K562 (cell line): ENCODE results near the gene PDGFA. TPM values are rescaled to one million over a fixed set of nuclear protein-coding genes. Genes with fewer than 3 reads are reported as not detected.

Experiments
- ATAC-seq: fragments of 200-7000 bp; cut with Tn5 transposase; 3 replicates; pipeline ENCODE4 v1.9.1; 2020; ENCODE audit warnings: moderate library complexity
- BruUV-seq: library from RNA; stranded (reverse); fragments of 400-500 nt; replicated peaks from 2 replicates; lab custom pipeline; 2021; lab: Mats Ljungman, UMichigan
- CTCF ChIA-PET: fragments of 300-600 bp; formaldehyde crosslinking; extraction: SDS; loops from one replicate; lab custom pipeline; 2021; ENCODE audit warnings: low intra/inter-chr PET ratio; lab: Yijun Ruan, JAX
- POLR2A ChIA-PET: fragments of 300-600, 350-650 bp; sonication (Branson Sonifier 250); formaldehyde crosslinking; extraction: SDS; loops from one replicate; lab custom pipeline; 2021; ENCODE audit warnings: antibody characterized with exemption, inconsistent platforms; lab: Yijun Ruan, JAX
- DNase-seq, 4 experiments: peaks; one replicate each; pipeline versions ENCODE4 v3.0.0 to v3.0.0-alpha.2; 2011 to 2018; ENCODE audit warnings: low spot score in 3 of 4, mixed read lengths in 3 of 4; ENCODE audit errors: extremely low read depth in 1 of 4
- FAIRE-seq: peaks from 2 replicates; lab custom pipeline; 2011; peaks lifted over from hg19 to GRCh38; lab: Jason Lieb, UNC
- H2AFZ ChIP-seq: 2 replicates; pipeline ENCODE4 v1.6.0; 2011; ENCODE audit warnings: low read depth, low read length, control low read depth, inconsistent platforms
- H3K27ac ChIP-seq: fragments of 200-600 bp; 3 replicates; pipeline ENCODE4 v1.8.0; 2011; ENCODE audit warnings: low read depth, mild to moderate bottlenecking, control low read depth, inconsistent platforms, low read length, moderate library complexity, mixed read lengths; ENCODE audit errors: extremely low read depth
- H3K27me3 ChIP-seq, 2 experiments: fragments of 300-600 bp in 1 of 2; 2 replicates in 1 of 2; 3 replicates in 1 of 2; pipeline versions ENCODE4 v1.6.0 to v1.8.0; 2011; ENCODE audit warnings: inconsistent platforms in 2 of 2, low read length in 2 of 2, mild to moderate bottlenecking in 1 of 2, mixed read lengths in 1 of 2, moderate library complexity in 1 of 2; ENCODE audit not compliant: control insufficient read depth in 2 of 2, insufficient read depth in 2 of 2
- H3K36me3 ChIP-seq: fragments of 300-600 bp; 3 replicates; pipeline ENCODE4 v1.8.0; 2011; ENCODE audit warnings: mild to moderate bottlenecking, low read length, inconsistent platforms; ENCODE audit not compliant: control insufficient read depth, insufficient read depth
- H3K4me1 ChIP-seq, 2 experiments: fragments of 200-600 bp in 1 of 2; replicated peaks in 1 of 2; 2 replicates in 1 of 2; 3 replicates in 1 of 2; pipeline versions ENCODE4 v1.5.1 to v1.8.0; 2011; ENCODE audit warnings: inconsistent platforms in 2 of 2, low read length in 2 of 2, mild to moderate bottlenecking in 1 of 2, mixed read lengths in 1 of 2, moderate library complexity in 1 of 2; ENCODE audit not compliant: control insufficient read depth in 2 of 2, insufficient read depth in 2 of 2
- H3K4me2 ChIP-seq: 2 replicates; pipeline ENCODE4 v1.6.1; 2011; ENCODE audit warnings: low read length, control low read depth, inconsistent platforms, mixed read lengths; ENCODE audit not compliant: insufficient read depth
- H3K4me3 ChIP-seq: fragments of 200-600 bp; sonication (generic), shearing (Covaris generic); 2 replicates; pipeline ENCODE4 v1.5.1; 2016; ENCODE audit warnings: control low read depth, inconsistent platforms
- H3K79me2 ChIP-seq: fragments of 200-600 bp; 3 replicates; pipeline ENCODE4 v1.8.0; 2011; ENCODE audit warnings: low read length, inconsistent platforms; ENCODE audit not compliant: control insufficient read depth, insufficient read depth
- H3K9ac ChIP-seq, 2 experiments: 2 replicates each; pipeline versions ENCODE4 v1.6.0 to v1.6.1; 2011; ENCODE audit warnings: low read depth in 2 of 2, low read length in 2 of 2, control low read depth in 1 of 2, inconsistent platforms in 1 of 2, mild to moderate bottlenecking in 1 of 2, mixed read lengths in 1 of 2; ENCODE audit not compliant: insufficient read depth in 1 of 2
- H3K9me1 ChIP-seq: one replicate; pipeline ENCODE4 v1.6.0; 2011; ENCODE audit warnings: inconsistent platforms, mild to moderate bottlenecking, low read length, moderate library complexity; ENCODE audit not compliant: control insufficient read depth, insufficient read depth
- H3K9me3 ChIP-seq: replicated peaks from 2 replicates; pipeline ENCODE4 v1.5.1; 2011; ENCODE audit warnings: low read depth, low read length, inconsistent platforms; ENCODE audit not compliant: control insufficient read depth, insufficient read depth
- H4K20me1 ChIP-seq: replicated peaks from 2 replicates; pipeline ENCODE4 v1.6.1; 2011; ENCODE audit warnings: low read length, inconsistent platforms, mixed read lengths; ENCODE audit not compliant: control insufficient read depth, insufficient read depth
- ADNP ChIP-seq: fragments of 200-800 bp; sonication (Bioruptor generic); IDR thresholded peaks from 2 replicates; pipeline ENCODE4 v1.6.1; 2016; ENCODE audit warnings: missing genetic modification characterization, missing compliant biosample characterization
- ATF1 ChIP-seq, 2 experiments: fragments of 450-650 bp in 1 of 2; IDR thresholded peaks; 2 replicates each; pipeline ENCODE4 v1.6.1; 2016; ENCODE audit warnings: missing compliant biosample characterization in 1 of 2, missing genetic modification characterization in 1 of 2
- BCOR ChIP-seq: fragments of 450-650 bp; IDR thresholded peaks from 2 replicates; pipeline ENCODE4 v1.6.1; 2016
- HLTF ChIP-seq: fragments of 450-650 bp; IDR thresholded peaks from 2 replicates; pipeline ENCODE4 v1.6.1; 2016
- KDM1A ChIP-seq, 2 experiments: fragments of 450-650 bp; IDR thresholded peaks; 2 replicates each; pipeline ENCODE4 v1.6.1; 2016; ENCODE audit warnings: mild to moderate bottlenecking in 2 of 2
- NCOA4 ChIP-seq: fragments of 450-650 bp; IDR thresholded peaks from 2 replicates; pipeline ENCODE4 v1.6.1; 2018; ENCODE audit warnings: mild to moderate bottlenecking; ENCODE audit not compliant: partially characterized antibody
- PTBP1 ChIP-seq: fragments of 200-400 bp; formaldehyde crosslinking; IDR thresholded peaks from 2 replicates; pipeline ENCODE4 v1.6.1; 2017; ENCODE audit warnings: low read depth, low read length
- RBM25 ChIP-seq: fragments of 200-400 bp; formaldehyde crosslinking; IDR thresholded peaks from 2 replicates; pipeline ENCODE4 v1.6.1; 2018; ENCODE audit warnings: low read length, low read depth, moderate library complexity; ENCODE audit not compliant: severe bottlenecking
- RCOR1 ChIP-seq, 2 experiments: IDR thresholded peaks; 2 replicates each; pipeline ENCODE4 v1.6.1; 2012; ENCODE audit warnings: low read depth in 2 of 2, low read length in 2 of 2, borderline replicate concordance in 1 of 2, improper control_type of control experiment in 1 of 2
- TFAM ChIP-seq: fragments of 250-450 bp; sonication (Bioruptor Pico); conservative IDR thresholded peaks from 2 replicates; pipeline ENCODE4 v1.5.0; 2021; ENCODE audit warnings: mild to moderate bottlenecking, moderate library complexity
- ZKSCAN1 ChIP-seq: fragments of 150-350 bp; IDR thresholded peaks from 2 replicates; pipeline ENCODE4 v1.6.1; 2016; ENCODE audit warnings: low read depth, low read length
- ZNF224 ChIP-seq: sonication (generic); formaldehyde crosslinking; IDR thresholded peaks from 2 replicates; pipeline ENCODE4 v1.8.0; 2022; ENCODE audit warnings: mild to moderate bottlenecking, missing genetic modification reagents
- ZNF561 ChIP-seq: fragments of 450-650 bp; formaldehyde crosslinking; conservative IDR thresholded peaks from 2 replicates; pipeline ENCODE4 v1.4.0; 2020; ENCODE audit warnings: mild to moderate bottlenecking, moderate library complexity
- WGBS: fragments of 100-300 bp; shearing (Covaris generic); methylation state at CpG from one replicate; pipeline ENCODE4 v1.1.6; 2016; ENCODE audit warnings: low coverage, mixed read lengths; ENCODE audit not compliant: insufficient coverage; ENCODE audit errors: missing lambda C conversion rate; 5-methylcytosine and 5-hydroxymethylcytosine counted together
- in situ Hi-C: fragments of 300-500 bp; cut with MboI; formaldehyde crosslinking; loops from 4 replicates; pipeline ENCODE4 v1.15.0; 2018; ENCODE audit warnings: inconsistent platforms, mixed read lengths
- intact Hi-C: fragments of 100-400 bp; cut with micrococcal nuclease; formaldehyde crosslinking; loops from 2 replicates; pipeline ENCODE4 v1.14.2; 2022
- polyA plus RNA-seq, 8 experiments: library from polyadenylated mRNA; depleted of rRNA in 4 of 8; stranded (reverse) in 5 of 8; unstranded in 3 of 8; fragments of >200 nt; fragmentation: Nextera tagmentation in 2 of 8; fragmentation: Illumina TruSeq in 1 of 8; extraction: Ambion mirVana in 2 of 8; extraction: Trizol in 1 of 8; gene quantifications; 2 replicates each; pipeline versions ENCODE4 v1.2.1 to v1.2.3, GENCODE V29; 2011 to 2014; ENCODE audit warnings: inconsistent platforms in 1 of 8, missing spikeins in 1 of 8
- total RNA-seq, 7 experiments: library from RNA; depleted of rRNA in 6 of 7; stranded (reverse); fragments of >200 nt in 6 of 7; fragmentation: Illumina TruSeq in 2 of 7; extraction: Trizol in 2 of 7; gene quantifications; 2 replicates each; pipeline versions ENCODE4 v1.2.1 to v1.2.3, GENCODE V29; 2011 to 2021; ENCODE audit warnings: low replicate concordance in 1 of 7
- TF ChIP-seq, protein P1 (sequence below), 2 experiments: fragments of 150-350 bp in 1 of 2; IDR thresholded peaks; 2 replicates each; pipeline ENCODE4 v1.6.1; 2012 to 2016; ENCODE audit warnings: low read depth in 2 of 2, low read length in 2 of 2, mild to moderate bottlenecking in 1 of 2, moderate library complexity in 1 of 2
- TF ChIP-seq, protein P2 (sequence below): fragments of 250-450 bp; sonication (Bioruptor Pico); IDR thresholded peaks from 2 replicates; pipeline ENCODE4 v1.5.1; 2021; ENCODE audit warnings: mild to moderate bottlenecking

Gene PDGFA
- total and polyA plus RNA-seq, 9 of the 15 experiments (the other 6 are each of a cell fraction or from before 2014, with no cell fraction given): 2.5 to 10.2 (median 4.6) TPM

DNA sequence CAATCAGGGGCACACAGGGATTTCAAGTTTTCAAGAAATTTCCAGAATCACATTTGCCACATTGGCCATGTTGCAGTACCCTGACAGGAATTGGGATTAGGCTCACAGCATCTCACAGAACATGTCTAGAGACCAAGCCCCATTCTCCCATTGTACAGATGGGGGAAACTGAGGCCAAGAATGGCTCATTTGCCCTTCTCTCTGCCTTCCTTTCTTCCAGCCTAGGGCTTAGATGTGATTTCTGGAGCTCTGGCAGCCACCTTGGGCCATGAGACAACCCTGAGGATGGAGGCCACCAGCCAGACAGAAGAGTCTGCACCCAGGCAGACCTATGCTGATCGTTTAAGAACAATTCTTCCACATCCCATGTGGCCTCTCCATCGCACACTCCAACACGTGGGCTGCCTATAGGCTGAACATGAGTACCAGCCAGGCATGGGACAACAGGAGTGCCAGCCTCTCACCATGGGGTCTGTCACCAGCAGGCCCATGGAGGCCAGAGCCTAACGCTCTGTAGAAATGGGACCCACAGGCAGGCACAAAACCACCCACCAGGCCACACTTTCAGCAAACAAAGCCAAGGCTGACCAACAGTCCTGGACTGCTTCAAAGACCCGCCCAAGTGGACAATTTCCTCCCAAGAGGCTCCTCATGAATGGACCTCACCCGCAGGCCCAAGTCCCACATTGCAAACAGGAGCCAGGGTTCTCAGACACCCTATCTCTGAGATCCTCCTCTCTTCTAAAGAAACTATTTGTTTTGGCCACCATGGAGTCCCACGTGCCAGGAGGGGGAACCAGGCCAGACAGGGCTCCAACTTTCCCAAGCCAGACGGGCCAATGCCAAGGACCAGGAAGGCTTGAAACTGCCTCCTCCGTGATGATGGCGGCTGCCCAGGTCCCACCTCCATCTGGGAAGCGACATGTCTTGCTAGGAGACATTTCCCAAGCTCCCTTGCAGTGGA, 20.7 kb downstream of the PDGFA start:
- no peak overlapping the region for H3K4me2 ChIP-seq
- no TSS peak for BruUV-seq
- DNase-seq: no peak
- ATAC-seq: no peak
- peaks cover 6% of the 10 kb centered on the region; the same call in 1 of the 3 replicates for H3K36me3 ChIP-seq
- intact Hi-C loops: no loop called here
- no peaks in the 10 kb centered on the region for H3K27me3 ChIP-seq
- in situ Hi-C loops: no loop called here
- no peaks in the 10 kb centered on the region for H4K20me1 ChIP-seq
- peaks cover 0 to 31% of the 10 kb centered on the region in 2 experiments; a peak in 2 of 5 replicates for H3K4me1 ChIP-seq
- POLR2A ChIA-PET: interaction anchor here (0.6 kb wide), 2 partner anchors 44 to 49 kb away, joined by 3 read pairs; no protein-coding TSS in a partner anchor
- WGBS: 53% methylated on average over 8 of the region's 11 CpGs
- no peak overlapping the region for H3K27ac ChIP-seq
- no peak overlapping the region for H2AFZ ChIP-seq
- CTCF ChIA-PET: no interaction called here
- H3K4me3 ChIP-seq: no peak overlapping the region
- H3K79me2 ChIP-seq: no peaks in the 10 kb centered on the region
- H3K9me3 ChIP-seq: no peaks in the 10 kb centered on the region
- no peak for FAIRE-seq
- H3K9me1 ChIP-seq: peaks cover 3% of the 10 kb centered on the region
- no peak overlapping the region for H3K9ac ChIP-seq
- TF ChIP-seq ZNF561 (CRISPR knock-in tag) (no peak), NCOA4 (no peak), RCOR1 (IDR thresholded peaks at IDR 0.05; ENCODE audit: borderline replicate concordance in 1 of 2, low read depth in 2 of 2, low read length in 2 of 2) (peak in 1 of 2 experiments; percentile 41; a peak in 1 of 4 replicates), RBM25 (peak; percentile 89), HLTF (peak; percentile 78; the same call in 1 of the 2 replicates), KDM1A (IDR thresholded peaks at IDR 0.05) (peak; percentile 13 to 45; a peak in 1 of 4 replicates), ZKSCAN1 (no peak), ZNF224 (CRISPR knock-in tag) (no peak), PTBP1 (0 out of 2 replicates have a peak, but pooled peaks have one; percentile 61), BCOR (peak; percentile 83), TFAM (CRISPR knock-in tag) (no peak), ADNP (tag) (peak; percentile 59; the same call in 1 of the 2 replicates), ATF1 (CRISPR knock-in tag; IDR thresholded peaks at IDR 0.05) (no peak), ATF1 (tag; IDR thresholded peaks at IDR 0.05) (no peak)
- TF ChIP-seq, protein P1, sequence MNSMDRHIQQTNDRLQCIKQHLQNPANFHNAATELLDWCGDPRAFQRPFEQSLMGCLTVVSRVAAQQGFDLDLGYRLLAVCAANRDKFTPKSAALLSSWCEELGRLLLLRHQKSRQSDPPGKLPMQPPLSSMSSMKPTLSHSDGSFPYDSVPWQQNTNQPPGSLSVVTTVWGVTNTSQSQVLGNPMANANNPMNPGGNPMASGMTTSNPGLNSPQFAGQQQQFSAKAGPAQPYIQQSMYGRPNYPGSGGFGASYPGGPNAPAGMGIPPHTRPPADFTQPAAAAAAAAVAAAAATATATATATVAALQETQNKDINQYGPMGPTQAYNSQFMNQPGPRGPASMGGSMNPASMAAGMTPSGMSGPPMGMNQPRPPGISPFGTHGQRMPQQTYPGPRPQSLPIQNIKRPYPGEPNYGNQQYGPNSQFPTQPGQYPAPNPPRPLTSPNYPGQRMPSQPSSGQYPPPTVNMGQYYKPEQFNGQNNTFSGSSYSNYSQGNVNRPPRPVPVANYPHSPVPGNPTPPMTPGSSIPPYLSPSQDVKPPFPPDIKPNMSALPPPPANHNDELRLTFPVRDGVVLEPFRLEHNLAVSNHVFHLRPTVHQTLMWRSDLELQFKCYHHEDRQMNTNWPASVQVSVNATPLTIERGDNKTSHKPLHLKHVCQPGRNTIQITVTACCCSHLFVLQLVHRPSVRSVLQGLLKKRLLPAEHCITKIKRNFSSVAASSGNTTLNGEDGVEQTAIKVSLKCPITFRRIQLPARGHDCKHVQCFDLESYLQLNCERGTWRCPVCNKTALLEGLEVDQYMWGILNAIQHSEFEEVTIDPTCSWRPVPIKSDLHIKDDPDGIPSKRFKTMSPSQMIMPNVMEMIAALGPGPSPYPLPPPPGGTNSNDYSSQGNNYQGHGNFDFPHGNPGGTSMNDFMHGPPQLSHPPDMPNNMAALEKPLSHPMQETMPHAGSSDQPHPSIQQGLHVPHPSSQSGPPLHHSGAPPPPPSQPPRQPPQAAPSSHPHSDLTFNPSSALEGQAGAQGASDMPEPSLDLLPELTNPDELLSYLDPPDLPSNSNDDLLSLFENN (IDR thresholded peaks at IDR 0.05; ENCODE audit: low read depth in 2 of 2, low read length in 2 of 2): no peak
- TF ChIP-seq, protein P2, sequence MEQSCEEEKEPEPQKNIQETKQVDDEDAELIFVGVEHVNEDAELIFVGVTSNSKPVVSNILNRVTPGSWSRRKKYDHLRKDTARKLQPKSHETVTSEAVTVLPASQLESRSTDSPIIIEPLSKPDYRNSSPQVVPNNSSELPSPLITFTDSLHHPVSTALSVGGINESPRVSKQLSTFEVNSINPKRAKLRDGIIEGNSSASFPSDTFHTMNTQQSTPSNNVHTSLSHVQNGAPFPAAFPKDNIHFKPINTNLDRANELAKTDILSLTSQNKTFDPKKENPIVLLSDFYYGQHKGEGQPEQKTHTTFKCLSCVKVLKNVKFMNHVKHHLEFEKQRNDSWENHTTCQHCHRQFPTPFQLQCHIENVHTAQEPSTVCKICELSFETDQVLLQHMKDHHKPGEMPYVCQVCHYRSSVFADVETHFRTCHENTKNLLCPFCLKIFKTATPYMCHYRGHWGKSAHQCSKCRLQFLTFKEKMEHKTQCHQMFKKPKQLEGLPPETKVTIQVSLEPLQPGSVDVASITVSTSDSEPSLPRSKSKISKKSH (CRISPR knock-in tag): no peak
